Endothelial cell of umbilical vein (primary cell): ENCODE results near the gene UPF1. TPM values are rescaled to one million over a fixed set of nuclear protein-coding genes. Genes with fewer than 3 reads are reported as not detected.

Experiments used
- BruUV-seq: library from RNA; stranded (reverse); fragments of 400-500 nt; replicated peaks from 2 replicates; lab custom pipeline; 2021; lab: Mats Ljungman, UMichigan
- CTCF ChIA-PET: fragments of 300-600, 350-600 bp; sonication (Branson Sonifier 250); formaldehyde crosslinking; loops from one replicate; lab custom pipeline; 2021; ENCODE audit warnings: antibody characterized with exemption, inconsistent platforms; lab: Charles Lee
- POLR2A ChIA-PET: fragments of 300-600, 350-600 bp; sonication (Branson Sonifier 250); formaldehyde crosslinking; loops from one replicate; lab custom pipeline; 2021; ENCODE audit warnings: antibody characterized with exemption, inconsistent platforms; lab: Charles Lee
- DNase-seq: peaks from one replicate; pipeline ENCODE4 v3.0.0-alpha.2; 2011; ENCODE audit warnings: low read depth, low spot score
- FAIRE-seq: peaks from 2 replicates; lab custom pipeline; 2011; peaks lifted over from hg19 to GRCh38; lab: Jason Lieb, UNC
- H2AFZ ChIP-seq: 2 replicates; pipeline ENCODE4 v1.6.0; 2012; ENCODE audit warnings: low read depth, low read length, control low read depth, inconsistent platforms
- H3K27ac ChIP-seq: 2 replicates; pipeline ENCODE4 v1.5.1; 2011; ENCODE audit warnings: low read depth, mild to moderate bottlenecking, control low read depth, low read length, moderate library complexity; ENCODE audit not compliant: insufficient read depth
- H3K27me3 ChIP-seq, 2 experiments: 2 replicates each; pipeline versions ENCODE4 v1.6.0 to v1.6.1; 2011; ENCODE audit warnings: low read length in 2 of 2, mixed read lengths in 1 of 2; ENCODE audit not compliant: control insufficient read depth in 2 of 2, insufficient read depth in 2 of 2
- H3K36me3 ChIP-seq, 2 experiments: 2 replicates in 1 of 2; 3 replicates in 1 of 2; pipeline ENCODE4 v1.5.1; 2011; ENCODE audit warnings: low read length in 2 of 2, mild to moderate bottlenecking in 1 of 2, moderate library complexity in 1 of 2; ENCODE audit not compliant: control insufficient read depth in 2 of 2, insufficient read depth in 2 of 2; ENCODE audit errors: extremely low read depth in 1 of 2
- H3K4me1 ChIP-seq: 3 replicates; pipeline ENCODE4 v1.5.1; 2011; ENCODE audit warnings: mild to moderate bottlenecking, low read length; ENCODE audit not compliant: control insufficient read depth, insufficient read depth; ENCODE audit errors: extremely low read depth
- H3K4me2 ChIP-seq: 2 replicates; pipeline ENCODE4 v1.6.1; 2011; ENCODE audit warnings: low read length, control low read depth, mixed read lengths; ENCODE audit not compliant: insufficient read depth
- H3K4me3 ChIP-seq, 3 experiments: fragments of 200-600 bp in 1 of 3; sonication (generic), shearing (Covaris generic) in 1 of 3; replicated peaks in 1 of 3; 2 replicates each; pipeline ENCODE4 v1.5.1; 2011 to 2016; ENCODE audit warnings: control low read depth in 3 of 3, low read length in 3 of 3, mild to moderate bottlenecking in 2 of 3, inconsistent platforms in 1 of 3, low read depth in 1 of 3, moderate library complexity in 1 of 3; ENCODE audit not compliant: insufficient read depth in 1 of 3
- H3K79me2 ChIP-seq: 2 replicates; pipeline ENCODE4 v1.6.0; 2012; ENCODE audit warnings: low read length, inconsistent platforms; ENCODE audit not compliant: control insufficient read depth, insufficient read depth
- H3K9ac ChIP-seq: replicated peaks from 2 replicates; pipeline ENCODE3; 2011; ENCODE audit warnings: low read length, control low read depth; ENCODE audit not compliant: insufficient read depth; ENCODE audit errors: extremely low read depth
- H3K9me1 ChIP-seq: replicated peaks from 3 replicates; pipeline ENCODE4 v1.6.0; 2011; ENCODE audit warnings: mild to moderate bottlenecking, low read length; ENCODE audit not compliant: control insufficient read depth, insufficient read depth; ENCODE audit errors: extremely low read depth
- H3K9me3 ChIP-seq: replicated peaks from 2 replicates; pipeline ENCODE4 v1.5.1; 2012; ENCODE audit warnings: low read length, inconsistent platforms; ENCODE audit not compliant: control insufficient read depth, insufficient read depth
- H4K20me1 ChIP-seq: replicated peaks from 2 replicates; pipeline ENCODE3; 2011; ENCODE audit warnings: mild to moderate bottlenecking, low read length; ENCODE audit not compliant: control insufficient read depth, insufficient read depth; ENCODE audit errors: extremely low read depth
- EZH2 ChIP-seq: IDR thresholded peaks from 2 replicates; pipeline ENCODE4 v1.6.1; 2012; ENCODE audit warnings: borderline replicate concordance, low read depth, mild to moderate bottlenecking, moderate library complexity, low read length, inconsistent platforms; ENCODE audit not compliant: severe bottlenecking
- FOS ChIP-seq: IDR thresholded peaks from 2 replicates; pipeline ENCODE4 v1.6.1; 2011; ENCODE audit warnings: mild to moderate bottlenecking, low read length, moderate library complexity, borderline replicate concordance; ENCODE audit not compliant: insufficient read depth
- GATA2 ChIP-seq: IDR thresholded peaks from 2 replicates; pipeline ENCODE4 v1.7.0; 2011; ENCODE audit warnings: low read depth, mild to moderate bottlenecking, moderate library complexity, mixed read lengths, low read length; ENCODE audit not compliant: insufficient read length, insufficient read depth
- JUN ChIP-seq: IDR thresholded peaks from 2 replicates; pipeline ENCODE4 v1.6.1; 2011; ENCODE audit warnings: borderline replicate concordance, low read depth; ENCODE audit not compliant: insufficient read length, insufficient read depth
- MYC ChIP-seq: IDR thresholded peaks from one replicate; pipeline ENCODE4 v1.6.1; 2011; ENCODE audit warnings: mild to moderate bottlenecking, low read depth, low read length
- POLR2A ChIP-seq: IDR thresholded peaks from 2 replicates; pipeline ENCODE4 v1.6.1; 2012; ENCODE audit warnings: low read depth, mild to moderate bottlenecking, control low read depth, low read length
- POLR2AphosphoS5 ChIP-seq: IDR thresholded peaks from 2 replicates; pipeline ENCODE4 v1.6.1; 2012; ENCODE audit warnings: low read depth, mild to moderate bottlenecking, control low read depth, low read length, moderate library complexity; ENCODE audit not compliant: insufficient read depth
- dilution Hi-C: fragments of 300-500 bp; cut with MboI; formaldehyde crosslinking; loops from one replicate; pipeline ENCODE4 v1.15.0; 2019; ENCODE audit warnings: low sequenced_read_pairs; ENCODE audit not compliant: extremely low pct_ligation_motif_present
- intact Hi-C: fragments of 100-400 bp; cut with micrococcal nuclease; formaldehyde crosslinking; loops from one replicate; pipeline ENCODE4 v1.10.0; 2022
- polyA plus RNA-seq, 4 experiments: library from polyadenylated mRNA; depleted of rRNA in 3 of 4; stranded (reverse) in 3 of 4; unstranded in 1 of 4; fragments of >200 nt; gene quantifications; 2 replicates each; pipeline versions ENCODE4 v1.2.1 to v1.2.3, GENCODE V29; 2011 to 2012; ENCODE audit warnings: missing spikeins in 1 of 4
- total RNA-seq: library from RNA; stranded (reverse); gene quantifications from 2 replicates; pipeline ENCODE4 v1.2.3, GENCODE V29; 2021
- TF ChIP-seq, protein P1 (sequence below): IDR thresholded peaks from 2 replicates; pipeline ENCODE4 v1.6.1; 2011; ENCODE audit not compliant: insufficient read depth, insufficient read length
- TF ChIP-seq, protein P2 (sequence below), 2 donors: IDR thresholded peaks; 1 replicate in 1 of 2; 2 replicates in 1 of 2; pipeline ENCODE4 v1.5.1; 2011; ENCODE audit warnings: low read length in 2 of 2, mild to moderate bottlenecking in 2 of 2, moderate library complexity in 2 of 2, control low read depth in 1 of 2, inconsistent platforms in 1 of 2, low read depth in 1 of 2; ENCODE audit not compliant: insufficient read depth in 1 of 2; ENCODE audit errors: extremely low read depth in 1 of 2

UPF1 gene
- total and polyA plus RNA-seq, 2 donors (not counting 3 experiments of a cell fraction or from before 2014, with no cell fraction given) = 65.9 to 68.2 TPM

GRCh38 chr19:18789883-18790565 lies 41.7 kb upstream of the UPF1 start:
- H3K27me3 ChIP-seq = peaks cover 50 to 51% of the 10 kb centered on the region in 2 experiments
- no peaks in the 10 kb centered on the region for H3K9me1 ChIP-seq
- POLR2A ChIA-PET = no interaction called here
- H3K4me3 ChIP-seq = no peak overlapping the region
- no peaks in the 10 kb centered on the region for H3K9me3 ChIP-seq
- H3K36me3 ChIP-seq = no peaks in the 10 kb centered on the region
- TF ChIP-seq, protein P1, sequence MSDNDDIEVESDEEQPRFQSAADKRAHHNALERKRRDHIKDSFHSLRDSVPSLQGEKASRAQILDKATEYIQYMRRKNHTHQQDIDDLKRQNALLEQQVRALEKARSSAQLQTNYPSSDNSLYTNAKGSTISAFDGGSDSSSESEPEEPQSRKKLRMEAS = no peak
- TF ChIP-seq JUN = no peak
- no peak for TF ChIP-seq POLR2A
- TF ChIP-seq EZH2 = no peak
- no peak for TF ChIP-seq FOS
- TF ChIP-seq MYC = no peak
- no peak for TF ChIP-seq GATA2
- TF ChIP-seq POLR2AphosphoS5 = no peak
- TF ChIP-seq, protein P2, sequence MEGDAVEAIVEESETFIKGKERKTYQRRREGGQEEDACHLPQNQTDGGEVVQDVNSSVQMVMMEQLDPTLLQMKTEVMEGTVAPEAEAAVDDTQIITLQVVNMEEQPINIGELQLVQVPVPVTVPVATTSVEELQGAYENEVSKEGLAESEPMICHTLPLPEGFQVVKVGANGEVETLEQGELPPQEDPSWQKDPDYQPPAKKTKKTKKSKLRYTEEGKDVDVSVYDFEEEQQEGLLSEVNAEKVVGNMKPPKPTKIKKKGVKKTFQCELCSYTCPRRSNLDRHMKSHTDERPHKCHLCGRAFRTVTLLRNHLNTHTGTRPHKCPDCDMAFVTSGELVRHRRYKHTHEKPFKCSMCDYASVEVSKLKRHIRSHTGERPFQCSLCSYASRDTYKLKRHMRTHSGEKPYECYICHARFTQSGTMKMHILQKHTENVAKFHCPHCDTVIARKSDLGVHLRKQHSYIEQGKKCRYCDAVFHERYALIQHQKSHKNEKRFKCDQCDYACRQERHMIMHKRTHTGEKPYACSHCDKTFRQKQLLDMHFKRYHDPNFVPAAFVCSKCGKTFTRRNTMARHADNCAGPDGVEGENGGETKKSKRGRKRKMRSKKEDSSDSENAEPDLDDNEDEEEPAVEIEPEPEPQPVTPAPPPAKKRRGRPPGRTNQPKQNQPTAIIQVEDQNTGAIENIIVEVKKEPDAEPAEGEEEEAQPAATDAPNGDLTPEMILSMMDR (IDR thresholded peaks at IDR 0.05; ENCODE audit: extremely low read depth in 1 of 2, insufficient read depth in 1 of 2, low read depth in 1 of 2, low read length in 2 of 2) = no peak
- H3K4me1 ChIP-seq = no peaks in the 10 kb centered on the region
- intact Hi-C loops = loop anchor here (5.0 kb wide), 1 partner anchor 57 kb away; no protein-coding TSS in a partner anchor
- no TSS peak for BruUV-seq
- no peaks in the 10 kb centered on the region for H4K20me1 ChIP-seq
- DNase-seq (no peak), FAIRE-seq (no peak)
- H3K79me2 ChIP-seq = no peaks in the 10 kb centered on the region
- no peak overlapping the region for H3K9ac ChIP-seq
- no peak overlapping the region for H3K4me2 ChIP-seq
- dilution Hi-C loops = no loop called here
- CTCF ChIA-PET = interaction anchor here (0.9 kb wide), 1 partner anchor 196 kb away, joined by 3 read pairs; no protein-coding TSS in a partner anchor
- H3K27ac ChIP-seq = no peak overlapping the region
- no peak overlapping the region for H2AFZ ChIP-seq
